Thyroid gland (tissue), 4 donors: ENCODE data around the gene ADAMTS17.

Experiments
- POLR2A ChIP-seq, 2 donors: fragments of 450-650 bp; IDR thresholded peaks; one replicate each; pipeline ENCODE4 v1.6.1; 2017; ENCODE audit warnings: antibody characterized with exemption in 2 of 2, mild to moderate bottlenecking in 2 of 2, moderate library complexity in 1 of 2
- TF ChIP-seq, protein P1 (sequence below), 6 experiments: fragments of 200-600 bp in 3 of 6; fragments of 450-650 bp in 3 of 6; sonication (generic) in 3 of 6; IDR thresholded peaks; one replicate each; pipeline ENCODE4 v1.5.1; 2016 to 2019; ENCODE audit warnings: antibody characterized with exemption in 6 of 6, mild to moderate bottlenecking in 2 of 6, inconsistent platforms in 1 of 6, moderate library complexity in 1 of 6

DNA sequence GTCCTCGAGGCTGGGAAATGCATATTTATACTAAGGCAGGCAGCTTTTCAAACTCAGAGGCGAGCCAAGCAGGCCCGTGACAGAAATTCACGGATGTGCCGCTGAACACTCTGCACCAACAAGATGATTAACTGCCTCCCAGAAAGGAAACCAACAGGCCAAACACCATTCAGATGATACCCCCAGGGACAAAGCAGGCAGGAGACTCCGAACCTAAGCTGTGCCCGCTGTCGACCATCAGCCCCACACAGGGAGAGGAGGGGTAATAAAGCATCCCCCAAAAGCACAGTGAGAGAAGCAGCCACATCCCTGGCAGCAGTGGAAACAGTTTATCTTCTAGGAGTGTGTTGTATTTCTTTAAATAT, 31.8 kb downstream of the ADAMTS17 start:
- TF ChIP-seq, protein P1, sequence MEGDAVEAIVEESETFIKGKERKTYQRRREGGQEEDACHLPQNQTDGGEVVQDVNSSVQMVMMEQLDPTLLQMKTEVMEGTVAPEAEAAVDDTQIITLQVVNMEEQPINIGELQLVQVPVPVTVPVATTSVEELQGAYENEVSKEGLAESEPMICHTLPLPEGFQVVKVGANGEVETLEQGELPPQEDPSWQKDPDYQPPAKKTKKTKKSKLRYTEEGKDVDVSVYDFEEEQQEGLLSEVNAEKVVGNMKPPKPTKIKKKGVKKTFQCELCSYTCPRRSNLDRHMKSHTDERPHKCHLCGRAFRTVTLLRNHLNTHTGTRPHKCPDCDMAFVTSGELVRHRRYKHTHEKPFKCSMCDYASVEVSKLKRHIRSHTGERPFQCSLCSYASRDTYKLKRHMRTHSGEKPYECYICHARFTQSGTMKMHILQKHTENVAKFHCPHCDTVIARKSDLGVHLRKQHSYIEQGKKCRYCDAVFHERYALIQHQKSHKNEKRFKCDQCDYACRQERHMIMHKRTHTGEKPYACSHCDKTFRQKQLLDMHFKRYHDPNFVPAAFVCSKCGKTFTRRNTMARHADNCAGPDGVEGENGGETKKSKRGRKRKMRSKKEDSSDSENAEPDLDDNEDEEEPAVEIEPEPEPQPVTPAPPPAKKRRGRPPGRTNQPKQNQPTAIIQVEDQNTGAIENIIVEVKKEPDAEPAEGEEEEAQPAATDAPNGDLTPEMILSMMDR (IDR thresholded peaks at IDR 0.05): no peak
- TF ChIP-seq POLR2A (IDR thresholded peaks at IDR 0.05): no peak
